Measurements from ENCODE around the gene GREB1. TPM values are rescaled to one million over a fixed set of nuclear protein-coding genes. Genes with fewer than 3 reads are reported as not detected.

GREB1 gene
- total RNA-seq, 1 donor from 2014 or later: 50.5 TPM

GRCh38 chr2:11584525-11585056 lies 50.7 kb downstream of the GREB1 start:
- no peak overlapping the region for H3K27ac Mint-ChIP-seq
- H3K4me3 Mint-ChIP-seq: no peak overlapping the region

GRCh38 chr2:11585071-11585470 lies 51.2 kb downstream of the GREB1 start:
- peaks cover 18% of the 10 kb centered on the region for H3K4me1 Mint-ChIP-seq (ENCODE audit: unreplicated experiment)
- H3K27ac Mint-ChIP-seq: no peak overlapping the region
- no peaks in the 10 kb centered on the region for H3K27me3 Mint-ChIP-seq
- no peaks in the 10 kb centered on the region for H3K36me3 Mint-ChIP-seq
- no peak for TF ChIP-seq CTCF (conservative IDR thresholded peaks at IDR 0.05)
- H3K4me3 Mint-ChIP-seq: no peak overlapping the region
- H3K9me3 Mint-ChIP-seq: no peaks in the 10 kb centered on the region
- DNase-seq (ENCODE audit: extremely low spot score, unreplicated experiment): no peak

More at GRCh38 chr2:11584525-11585056, 50.7 kb downstream of the GREB1 start:
- peak; percentile 41 for TF ChIP-seq CTCF (conservative IDR thresholded peaks at IDR 0.05)
- Mint-ChIP-seq H3K36me3 (peaks cover 4% of the 10 kb centered on the region), H3K27me3 (no peaks in the 10 kb centered on the region), H3K4me1 (ENCODE audit: unreplicated experiment) (peaks cover 23% of the 10 kb centered on the region), H3K9me3 (no peaks in the 10 kb centered on the region)
- no peak for DNase-seq (ENCODE audit: extremely low spot score, unreplicated experiment)

GRCh38 chr2:11588228-11589110 lies 54.6 kb downstream of the GREB1 start:
- H3K36me3 Mint-ChIP-seq: peaks cover 3% of the 10 kb centered on the region
- H3K4me3 Mint-ChIP-seq: no peak overlapping the region
- no peak overlapping the region for H3K27ac Mint-ChIP-seq
- no peak for DNase-seq (ENCODE audit: extremely low spot score, unreplicated experiment)
- H3K4me1 Mint-ChIP-seq (ENCODE audit: unreplicated experiment): peaks cover 9% of the 10 kb centered on the region
- TF ChIP-seq CTCF (conservative IDR thresholded peaks at IDR 0.05): no peak
- no peaks in the 10 kb centered on the region for H3K27me3 Mint-ChIP-seq
- H3K9me3 Mint-ChIP-seq: no peaks in the 10 kb centered on the region

- H3K9me3 Mint-ChIP-seq: no peaks in the 10 kb centered on the region
- no peak for DNase-seq (ENCODE audit: extremely low spot score, unreplicated experiment)
- no peak overlapping the region for H3K27ac Mint-ChIP-seq
- no peak for TF ChIP-seq CTCF (conservative IDR thresholded peaks at IDR 0.05)
- H3K4me1 Mint-ChIP-seq (ENCODE audit: unreplicated experiment): peaks cover 1% of the 10 kb centered on the region
- no peaks in the 10 kb centered on the region for H3K27me3 Mint-ChIP-seq
- peaks cover 3% of the 10 kb centered on the region for H3K36me3 Mint-ChIP-seq
- no peak overlapping the region for H3K4me3 Mint-ChIP-seq
Measured at GRCh38 chr2:11589316-11589940, 55.6 kb downstream of the GREB1 start.

- no peaks in the 10 kb centered on the region for H3K27me3 Mint-ChIP-seq
- H3K36me3 Mint-ChIP-seq: peaks cover 3% of the 10 kb centered on the region
- H3K27ac Mint-ChIP-seq: no peak overlapping the region
- no peak for TF ChIP-seq CTCF (conservative IDR thresholded peaks at IDR 0.05)
- H3K4me1 Mint-ChIP-seq (ENCODE audit: unreplicated experiment): no peaks in the 10 kb centered on the region
- no peak for DNase-seq (ENCODE audit: extremely low spot score, unreplicated experiment)
- H3K4me3 Mint-ChIP-seq: no peak overlapping the region
- no peaks in the 10 kb centered on the region for H3K9me3 Mint-ChIP-seq
Measured at GRCh38 chr2:11590193-11590592, 56.3 kb downstream of the GREB1 start.
